Measurements from ENCODE around the gene RGS12.

- no peak for TF ChIP-seq CTCF (IDR thresholded peaks at IDR 0.05; ENCODE audit: insufficient read depth, low read length)
- no peak for TF ChIP-seq POLR2AphosphoS5 (IDR thresholded peaks at IDR 0.05; ENCODE audit: low read depth)
- TF ChIP-seq GABPA (IDR thresholded peaks at IDR 0.05; ENCODE audit: low read depth): no peak
These were observed 30.4 kb upstream of the RGS12 start for GRCh38 chr4:3262208-3263052.
